ENCODE results near the gene RAB11FIP4.

DNA sequence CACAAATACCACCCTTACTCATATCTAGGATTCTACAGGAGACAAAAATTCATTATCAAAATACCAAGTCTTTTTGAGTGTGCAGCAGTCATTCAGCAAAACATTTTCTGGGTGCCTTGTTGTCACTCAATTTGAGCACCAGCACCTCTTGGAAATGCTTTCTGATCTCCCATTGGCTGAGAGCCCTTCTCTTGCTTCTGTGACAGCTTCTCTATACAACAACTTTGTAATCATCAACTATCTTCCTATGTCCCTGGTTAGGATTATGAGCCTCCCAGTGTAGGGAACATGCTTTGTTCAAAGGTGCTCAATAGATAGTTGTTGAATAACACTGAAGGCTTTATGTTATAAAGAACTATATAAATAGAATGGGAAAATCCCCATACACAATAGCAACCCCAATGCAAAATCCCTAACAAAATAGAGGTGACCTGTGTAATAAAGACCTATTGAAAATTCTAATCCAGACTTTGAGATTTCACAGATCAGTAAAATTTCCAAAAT is 10.3 kb upstream of the RAB11FIP4 start:
- TF ChIP-seq, protein P1, sequence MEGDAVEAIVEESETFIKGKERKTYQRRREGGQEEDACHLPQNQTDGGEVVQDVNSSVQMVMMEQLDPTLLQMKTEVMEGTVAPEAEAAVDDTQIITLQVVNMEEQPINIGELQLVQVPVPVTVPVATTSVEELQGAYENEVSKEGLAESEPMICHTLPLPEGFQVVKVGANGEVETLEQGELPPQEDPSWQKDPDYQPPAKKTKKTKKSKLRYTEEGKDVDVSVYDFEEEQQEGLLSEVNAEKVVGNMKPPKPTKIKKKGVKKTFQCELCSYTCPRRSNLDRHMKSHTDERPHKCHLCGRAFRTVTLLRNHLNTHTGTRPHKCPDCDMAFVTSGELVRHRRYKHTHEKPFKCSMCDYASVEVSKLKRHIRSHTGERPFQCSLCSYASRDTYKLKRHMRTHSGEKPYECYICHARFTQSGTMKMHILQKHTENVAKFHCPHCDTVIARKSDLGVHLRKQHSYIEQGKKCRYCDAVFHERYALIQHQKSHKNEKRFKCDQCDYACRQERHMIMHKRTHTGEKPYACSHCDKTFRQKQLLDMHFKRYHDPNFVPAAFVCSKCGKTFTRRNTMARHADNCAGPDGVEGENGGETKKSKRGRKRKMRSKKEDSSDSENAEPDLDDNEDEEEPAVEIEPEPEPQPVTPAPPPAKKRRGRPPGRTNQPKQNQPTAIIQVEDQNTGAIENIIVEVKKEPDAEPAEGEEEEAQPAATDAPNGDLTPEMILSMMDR (IDR thresholded peaks at IDR 0.05) = no peak
- TF ChIP-seq POLR2A (IDR thresholded peaks at IDR 0.05) = no peak
